Superior temporal gyrus (tissue), 1 donor: ENCODE measurements around the gene LIPI.
"Not testable (repeated sequence)": the region's sequence is repeated elsewhere in the genome, so short reads cannot be mapped to it uniquely, and the experiment has no call there.

Experiments
- DNase-seq: peaks from one replicate; pipeline ENCODE4 v3.0.0-alpha.2; 2016; ENCODE audit errors: extremely low spot score

Gene LIPI

DNA sequence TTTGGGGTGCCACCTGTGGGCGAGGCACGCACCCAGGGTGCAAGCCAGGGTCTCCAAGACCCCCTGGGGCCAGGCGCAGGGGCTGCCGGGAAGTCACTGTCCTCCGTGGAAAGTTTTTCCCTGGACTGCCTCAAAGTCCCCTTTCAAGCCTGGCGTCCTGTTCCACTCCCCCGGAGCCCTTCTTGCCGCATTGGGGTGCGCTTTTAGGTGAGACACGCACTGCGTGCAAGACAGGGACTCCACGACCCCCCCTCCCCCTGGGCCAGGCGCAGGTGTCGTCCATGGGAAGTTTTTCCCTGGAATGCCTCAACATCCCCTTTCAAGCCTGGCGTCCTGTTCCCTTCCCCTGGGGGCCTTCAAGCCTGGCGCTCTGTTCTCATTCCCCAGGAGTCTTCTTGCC is 137.1 kb downstream of the LIPI start:
- no peak for DNase-seq

DNA sequence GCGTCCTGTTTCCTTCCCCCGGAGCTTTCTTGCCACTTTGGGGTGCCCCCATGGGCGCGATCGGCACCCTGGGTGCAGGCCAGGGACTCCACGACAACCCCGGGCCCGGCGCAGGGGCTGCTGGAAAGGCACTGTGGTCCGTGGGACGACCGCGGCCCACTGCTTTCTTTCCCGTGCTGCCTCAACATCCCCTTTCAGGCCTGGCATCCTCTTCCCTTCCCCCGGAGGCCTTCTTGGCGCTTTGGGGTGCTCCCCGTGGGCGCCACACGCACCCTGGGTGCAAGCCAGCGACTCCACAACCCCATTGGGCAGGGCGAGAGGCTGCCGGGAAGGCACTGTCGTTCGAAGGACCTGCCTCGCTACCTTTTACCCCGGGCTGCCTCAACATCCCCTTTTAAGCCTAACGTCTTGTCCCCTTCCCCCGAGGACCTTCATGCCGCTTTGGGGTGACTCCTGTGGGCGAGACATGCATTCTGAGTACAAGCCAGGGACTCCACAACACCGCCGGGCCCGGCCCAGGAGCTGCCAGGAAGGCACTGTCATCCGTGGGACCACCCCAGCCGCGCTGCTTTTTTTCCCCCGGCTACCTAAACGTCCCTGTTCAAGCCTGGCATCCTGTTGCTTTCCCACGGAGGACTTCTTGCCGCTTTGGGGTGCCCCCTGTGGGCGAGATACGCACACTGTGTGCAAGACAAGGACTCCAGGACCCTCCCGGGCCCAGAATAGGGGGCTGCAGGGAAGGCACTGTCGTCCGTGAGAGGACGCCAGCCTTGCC is 137.8 kb downstream of the LIPI start:
- DNase-seq, result no peak

DNA sequence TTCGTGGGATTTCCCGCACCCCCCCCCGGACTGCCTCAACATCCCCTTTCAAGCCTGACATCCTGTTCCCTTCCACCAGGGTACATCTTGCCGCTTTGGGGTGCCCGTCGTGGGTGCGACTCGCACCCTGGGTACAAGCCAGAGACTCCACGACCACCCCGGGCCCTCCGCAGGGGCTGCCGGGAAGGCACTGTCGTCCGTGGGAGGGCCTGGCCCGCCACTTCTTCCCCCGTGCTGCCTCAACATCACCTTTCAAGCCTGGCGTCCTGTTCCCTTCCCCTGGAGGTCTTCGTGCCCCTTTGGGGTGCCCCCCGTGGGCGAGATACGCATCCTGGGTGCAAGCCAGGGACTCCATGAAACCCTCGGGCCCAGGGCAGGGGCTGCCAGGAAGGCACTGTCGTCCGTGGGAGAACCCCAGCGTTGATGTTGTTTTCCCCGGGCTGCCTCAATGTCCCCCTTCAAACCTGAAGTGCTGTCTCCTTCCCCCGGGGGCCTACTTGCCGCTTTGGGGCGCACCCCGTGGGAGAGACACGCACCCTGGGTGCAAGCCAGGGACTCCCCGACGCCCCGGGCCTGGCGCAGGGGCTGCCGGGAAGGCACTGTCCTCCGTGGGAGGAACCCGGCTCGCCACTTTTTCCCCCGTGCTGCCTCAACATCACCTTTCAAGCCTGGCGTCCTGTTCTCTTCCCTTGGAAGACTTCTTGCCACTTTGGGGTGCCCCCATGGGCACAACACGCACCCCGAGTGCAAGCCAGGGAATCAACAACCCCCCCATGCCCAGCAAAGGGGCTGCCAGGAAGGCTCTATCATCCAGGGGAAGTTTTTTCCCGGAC is 138.6 kb downstream of the LIPI start:
- no peak for DNase-seq

DNA sequence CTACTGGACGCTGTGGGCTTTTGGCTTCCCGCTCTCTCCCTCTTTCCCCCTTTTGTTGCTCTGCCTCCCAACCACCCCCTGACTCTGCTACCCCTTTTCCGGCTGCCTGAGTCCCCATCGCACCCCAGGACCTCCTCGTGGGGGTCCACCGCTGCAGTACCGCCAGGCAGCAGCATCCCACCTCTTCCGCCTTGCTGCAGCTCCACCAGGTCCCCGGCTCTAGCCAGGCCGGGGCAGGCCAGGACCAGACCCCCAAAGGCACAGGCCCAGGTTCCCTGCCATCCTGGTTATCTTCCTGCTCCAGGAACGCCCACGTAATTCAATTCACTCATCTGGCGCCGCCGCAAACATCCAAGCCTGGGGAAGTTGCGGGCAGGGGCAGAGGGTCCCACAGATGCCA is 139.8 kb downstream of the LIPI start:
- no peak for DNase-seq

DNA sequence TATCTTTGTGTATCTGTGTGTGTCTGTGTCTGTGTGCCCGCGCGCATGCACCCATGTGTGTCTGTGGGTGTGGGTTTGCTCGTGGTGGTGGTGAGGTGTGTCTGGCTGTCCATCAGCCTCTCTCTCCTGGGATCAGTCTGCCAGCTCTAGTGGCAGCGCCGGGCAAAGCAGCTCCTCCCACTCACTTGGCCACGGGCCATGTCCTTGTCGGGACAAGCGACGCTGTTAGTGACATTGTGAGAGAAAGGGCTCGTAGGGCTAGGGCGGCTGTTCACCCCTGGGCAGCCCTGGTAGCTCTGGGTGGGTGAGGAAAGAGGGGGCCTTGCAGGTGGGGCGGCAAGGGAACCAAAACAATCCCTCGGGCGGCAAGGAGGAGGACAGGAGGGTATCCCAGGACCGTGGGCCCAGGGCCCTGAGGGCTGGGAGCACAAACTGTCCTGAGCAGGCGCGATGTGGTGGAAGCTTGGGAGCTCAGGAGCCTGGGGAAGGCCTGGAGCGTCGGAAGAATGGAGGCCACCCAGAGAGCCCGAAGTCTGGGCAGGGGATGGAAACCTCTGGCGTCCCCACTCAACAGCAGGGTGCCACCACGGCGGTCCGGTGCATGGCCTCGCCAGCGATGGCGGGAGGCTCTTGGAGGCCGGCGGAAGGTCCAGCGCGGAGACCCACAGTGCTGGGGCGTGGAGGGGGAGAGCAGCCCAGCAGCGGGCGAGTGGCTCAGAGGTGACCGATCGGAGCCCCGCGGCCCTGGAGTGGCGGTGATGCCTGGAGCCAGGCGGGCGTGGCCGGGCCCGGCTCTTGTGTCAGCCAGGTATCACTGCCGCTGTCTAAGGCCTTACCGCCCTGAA is 140.5 kb downstream of the LIPI start:
- DNase-seq, result no peak

DNA sequence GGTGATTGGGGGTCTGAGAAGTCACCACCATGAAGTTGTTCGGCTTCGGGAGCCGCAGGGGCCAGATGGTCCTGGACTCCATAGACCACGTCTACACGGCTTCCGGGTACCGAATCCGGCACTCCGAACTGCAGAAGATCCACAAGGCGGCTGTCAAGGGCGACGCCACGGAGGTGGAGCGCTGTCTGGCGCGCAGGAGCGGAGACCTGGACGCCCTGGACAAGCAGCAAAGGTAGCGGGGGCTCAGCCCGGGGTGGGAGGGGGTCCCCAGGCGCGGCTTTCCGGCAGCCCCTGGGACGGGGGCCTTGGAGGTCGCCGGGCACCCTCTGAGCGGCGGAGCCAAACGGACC is 146.5 kb downstream of the LIPI start:
- DNase-seq, result no peak

DNA sequence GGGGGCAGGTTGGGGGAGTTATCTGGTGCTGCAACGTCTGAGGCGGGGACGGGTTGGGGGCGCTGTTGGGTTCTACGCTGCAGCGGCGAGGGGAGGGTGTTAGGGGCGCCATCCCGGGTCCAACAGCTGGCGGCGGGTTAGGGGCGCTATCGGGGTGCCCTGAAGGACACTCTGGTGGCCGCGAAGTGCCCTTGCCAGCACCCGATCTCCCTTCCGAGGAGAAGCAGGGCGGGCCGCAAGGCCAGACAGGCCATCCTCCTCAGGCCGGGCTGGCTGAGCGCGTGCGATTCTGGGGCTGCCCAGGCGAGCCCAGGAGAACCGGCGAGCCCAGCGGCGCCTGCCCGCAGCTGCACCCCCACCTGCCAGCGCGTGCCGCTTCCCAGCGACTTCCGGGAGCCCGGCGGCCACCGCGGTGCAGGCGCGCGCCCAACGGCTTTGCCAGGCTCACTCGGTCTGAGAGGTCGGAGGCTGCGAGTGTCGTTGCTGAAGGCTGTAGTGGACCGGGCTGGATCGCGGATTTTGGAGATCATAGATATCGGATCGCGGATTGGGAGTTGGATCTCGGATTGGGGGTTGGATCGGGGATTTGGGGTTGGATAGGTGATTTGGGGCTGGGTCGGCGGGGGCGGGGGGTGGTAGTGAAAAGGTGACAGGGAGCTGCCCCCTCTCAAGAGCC is 147.0 kb downstream of the LIPI start:
- not testable (repeated sequence) for DNase-seq

DNA sequence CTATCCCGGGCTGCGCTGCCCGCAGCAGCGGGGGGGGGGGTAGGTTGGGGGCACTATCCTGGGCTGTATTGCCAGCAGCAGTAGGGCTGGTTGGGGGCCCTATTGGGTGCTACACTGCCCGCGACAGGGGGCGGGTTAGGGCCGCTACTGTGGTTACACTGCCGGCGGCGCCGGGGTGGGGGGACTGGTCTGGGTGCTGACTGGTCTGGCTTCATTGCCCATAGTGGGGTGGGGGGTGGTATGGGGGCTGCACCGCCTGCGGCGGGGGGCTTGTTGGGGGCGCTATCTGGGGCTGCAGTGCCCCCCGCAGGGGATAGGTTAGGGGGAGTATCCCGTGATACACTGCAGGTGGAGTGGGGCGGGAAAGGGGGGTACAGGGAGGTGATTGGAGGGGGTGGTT is 148.1 kb downstream of the LIPI start:
- DNase-seq, result not testable (repeated sequence)

DNA sequence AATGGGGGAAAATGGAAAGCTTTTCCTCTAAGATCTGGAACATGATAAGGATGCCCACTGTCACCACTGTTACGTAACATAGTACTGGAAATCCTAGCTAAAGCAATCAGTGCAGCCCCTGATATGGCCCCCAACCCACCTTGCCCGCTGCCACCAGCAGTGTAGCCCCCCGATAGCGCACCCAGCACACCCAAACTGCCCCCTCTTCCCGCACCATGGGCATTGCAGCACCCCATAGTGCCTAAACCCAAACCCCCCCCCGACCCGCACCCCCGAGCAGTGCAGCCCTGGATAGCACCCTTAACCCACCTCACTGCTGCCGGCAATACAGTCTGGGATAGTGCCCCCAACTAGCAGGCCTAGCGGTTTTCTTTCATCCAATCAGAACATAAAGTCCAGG is 148.9 kb downstream of the LIPI start:
- DNase-seq, result not testable (repeated sequence)

DNA sequence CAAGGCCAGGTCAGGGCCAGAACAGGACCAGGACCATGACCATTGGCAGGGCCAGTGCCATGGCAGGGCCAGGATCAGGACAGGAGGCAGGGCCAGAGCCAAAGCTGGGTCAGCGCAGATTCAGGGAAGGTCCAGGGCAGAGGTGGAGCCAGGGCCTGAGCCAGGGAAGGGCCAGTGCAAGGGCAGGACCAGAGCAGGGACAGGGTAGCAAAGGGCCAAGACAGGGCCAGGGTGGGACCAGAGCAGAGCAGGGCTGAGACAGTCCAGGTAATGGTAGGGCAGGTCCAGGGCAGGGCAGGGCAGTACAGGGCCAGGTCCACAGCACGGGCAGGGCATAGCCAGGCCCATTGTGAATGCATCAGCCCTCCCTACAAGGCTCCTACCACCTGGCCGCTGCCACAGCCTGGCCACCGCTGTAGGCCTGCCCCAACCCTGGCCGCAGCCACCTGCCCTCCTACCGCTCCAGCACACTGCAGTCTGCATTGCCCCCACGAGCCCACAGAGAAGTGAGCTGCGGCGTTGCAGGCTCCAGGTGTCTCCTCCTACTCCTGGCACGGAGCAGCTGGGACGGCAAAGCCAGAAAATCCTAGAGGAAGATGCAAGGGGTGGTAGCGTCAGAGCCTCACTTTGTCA is 151.6 kb downstream of the LIPI start:
- DNase-seq, result not testable (repeated sequence)
